ENCODE measurements around the gene KIAA1217.

DNA sequence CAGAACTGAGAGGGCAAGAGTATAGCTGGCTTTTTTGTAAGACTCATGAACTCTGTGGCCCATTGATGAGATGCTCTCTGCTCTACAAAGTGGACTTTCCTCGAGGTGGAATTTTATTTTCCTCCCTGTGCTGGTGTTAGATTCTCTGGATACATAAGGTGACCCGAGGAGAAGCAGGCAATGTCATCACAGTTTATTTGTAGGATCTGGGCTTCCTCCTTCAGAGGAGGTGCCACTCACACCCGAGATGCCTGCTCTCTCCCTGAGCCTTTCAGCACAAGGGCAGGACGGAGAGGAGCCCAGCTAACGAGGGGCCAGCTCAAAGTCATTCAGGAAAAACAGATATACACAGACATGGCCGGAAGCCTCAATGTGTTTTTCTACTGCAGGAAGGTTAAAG lies 103.0 kb downstream of the KIAA1217 start:
- TF ChIP-seq POLR2AphosphoS2 (conservative IDR thresholded peaks at IDR 0.05; ENCODE audit: low read length) (no peak), SREBF2 (IDR thresholded peaks at IDR 0.05) (no peak), CBX8 (IDR thresholded peaks at IDR 0.05) (no peak), CTCF (IDR thresholded peaks at IDR 0.05) (no peak), RCOR1 (IDR thresholded peaks at IDR 0.05; ENCODE audit: low read depth, low read length) (no peak), POLR2A (IDR thresholded peaks at IDR 0.05; ENCODE audit: low read length) (no peak), CBX2 (IDR thresholded peaks at IDR 0.05; ENCODE audit: borderline replicate concordance, low read depth) (no peak)
